GM04503 (cell line): Measurements from ENCODE around the gene ZBTB20.
"Not testable (repeated sequence)": the region's sequence is repeated elsewhere in the genome, so short reads cannot be mapped to it uniquely, and the experiment has no call there.

ENCODE experiments used
- DNase-seq: peaks from one replicate; pipeline ENCODE4 v3.0.0-alpha.2; 2012; ENCODE audit warnings: low read depth

Gene ZBTB20

DNA sequence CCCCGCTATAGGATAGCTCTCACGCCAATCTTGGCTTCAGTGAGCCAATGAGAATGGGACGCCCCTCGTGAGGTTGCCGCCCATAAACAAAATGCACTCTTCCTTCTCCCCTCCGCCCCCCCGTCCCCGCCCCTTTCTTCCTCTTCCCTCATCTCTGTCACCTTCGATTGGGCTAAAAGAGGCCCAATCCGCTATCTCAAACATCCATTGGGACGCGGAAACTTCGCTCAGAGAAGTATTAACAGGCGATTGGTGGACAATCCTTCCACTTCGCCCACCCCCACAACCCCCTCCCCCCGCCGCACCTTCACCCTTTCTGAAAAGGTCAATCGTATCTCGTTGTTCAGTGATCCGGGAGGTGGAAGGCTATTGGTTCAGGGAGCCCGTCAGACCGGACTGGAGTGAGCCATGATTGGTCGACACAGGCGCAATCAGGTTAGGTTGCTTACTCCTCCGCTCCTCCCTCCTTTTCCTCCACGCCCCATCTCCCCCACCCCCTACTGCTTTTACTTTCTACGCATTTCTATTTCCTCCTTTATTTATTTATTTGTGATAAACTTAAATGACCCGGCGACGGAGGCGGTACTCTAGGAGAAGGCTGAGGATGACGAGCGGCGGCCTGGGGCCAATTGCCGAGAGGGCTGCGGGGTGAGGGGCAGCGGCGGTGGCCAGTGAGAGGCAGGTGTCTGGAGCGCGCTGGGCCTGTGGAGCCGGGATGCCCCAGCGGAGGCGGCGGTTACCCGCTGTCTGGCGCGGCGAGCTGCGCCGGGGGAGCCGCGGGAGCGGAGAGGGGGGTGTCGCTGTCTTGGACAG is 447 bp upstream of the ZBTB20 start:
- peak; percentile 99 for DNase-seq

DNA sequence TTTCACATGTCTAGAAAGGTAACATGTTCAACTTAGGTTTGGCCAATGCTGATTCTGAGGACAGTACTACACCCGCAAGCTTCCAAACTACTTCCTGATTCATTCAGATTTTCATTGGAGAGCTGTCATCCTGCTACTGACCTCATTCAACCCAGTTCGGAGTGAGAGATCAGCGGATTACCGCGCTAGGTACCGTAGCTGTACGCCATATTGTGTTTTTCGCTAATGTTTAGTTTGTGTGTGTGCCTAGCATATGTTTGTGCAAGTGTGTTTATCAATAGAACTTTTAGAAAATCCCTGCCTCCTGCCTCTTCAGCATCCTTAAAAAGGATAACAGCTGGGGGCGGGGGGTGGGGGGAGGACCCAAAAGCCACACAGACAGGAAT is 1.1 kb downstream of the ZBTB20 start:
- peak; percentile 46 for DNase-seq

DNA sequence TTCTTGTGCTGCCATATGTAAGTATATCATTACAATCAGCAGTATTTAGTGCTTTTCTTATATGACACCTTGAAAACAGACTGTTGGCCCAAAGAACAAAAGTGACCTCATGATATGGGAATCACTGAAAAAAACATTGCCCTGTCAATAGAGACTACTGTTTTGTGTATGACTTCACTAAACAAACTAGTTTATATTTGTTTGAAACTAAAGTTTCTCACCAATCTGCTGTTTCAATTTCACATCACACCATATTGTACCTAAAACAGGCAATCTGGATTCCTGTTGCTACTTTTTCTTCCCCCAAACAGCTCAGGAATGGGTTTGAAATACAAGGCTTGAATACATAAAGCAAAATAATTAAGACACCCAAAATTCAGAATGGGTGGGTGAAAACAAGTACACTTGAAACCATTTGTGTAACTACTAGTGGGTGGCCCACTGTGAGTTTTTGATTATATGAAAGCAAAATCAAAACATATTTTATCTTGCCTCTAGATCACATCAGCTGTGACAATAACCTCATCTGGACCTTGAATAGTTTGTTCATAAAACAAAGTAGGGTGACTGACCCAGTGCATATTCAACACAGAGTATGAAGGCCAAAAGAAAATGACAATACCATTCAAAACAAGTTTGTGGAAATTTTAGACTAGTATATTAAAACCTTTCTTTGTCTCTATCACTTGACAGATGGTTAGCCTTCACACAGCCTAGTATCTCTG is 5.9 kb downstream of the ZBTB20 start:
- DNase-seq = no peak

DNA sequence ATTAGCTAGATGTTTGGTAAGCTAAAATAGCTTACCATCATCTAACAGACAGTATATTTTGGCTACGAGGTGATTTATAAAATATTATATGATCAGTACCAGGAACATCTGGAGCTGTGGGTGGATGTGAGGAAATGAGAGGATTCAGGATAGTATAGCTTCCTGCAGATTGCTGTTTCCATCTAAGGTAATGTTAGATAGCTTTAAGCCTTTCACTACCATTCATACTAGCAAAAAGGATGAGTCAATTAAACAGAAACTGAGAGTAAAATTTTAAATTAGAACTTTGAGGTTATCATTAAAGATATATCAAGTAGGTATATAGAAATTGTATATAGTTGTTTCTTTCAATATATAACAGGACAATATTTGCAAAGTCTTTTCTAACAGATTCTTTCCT is 8.0 kb downstream of the ZBTB20 start:
- no peak for DNase-seq

DNA sequence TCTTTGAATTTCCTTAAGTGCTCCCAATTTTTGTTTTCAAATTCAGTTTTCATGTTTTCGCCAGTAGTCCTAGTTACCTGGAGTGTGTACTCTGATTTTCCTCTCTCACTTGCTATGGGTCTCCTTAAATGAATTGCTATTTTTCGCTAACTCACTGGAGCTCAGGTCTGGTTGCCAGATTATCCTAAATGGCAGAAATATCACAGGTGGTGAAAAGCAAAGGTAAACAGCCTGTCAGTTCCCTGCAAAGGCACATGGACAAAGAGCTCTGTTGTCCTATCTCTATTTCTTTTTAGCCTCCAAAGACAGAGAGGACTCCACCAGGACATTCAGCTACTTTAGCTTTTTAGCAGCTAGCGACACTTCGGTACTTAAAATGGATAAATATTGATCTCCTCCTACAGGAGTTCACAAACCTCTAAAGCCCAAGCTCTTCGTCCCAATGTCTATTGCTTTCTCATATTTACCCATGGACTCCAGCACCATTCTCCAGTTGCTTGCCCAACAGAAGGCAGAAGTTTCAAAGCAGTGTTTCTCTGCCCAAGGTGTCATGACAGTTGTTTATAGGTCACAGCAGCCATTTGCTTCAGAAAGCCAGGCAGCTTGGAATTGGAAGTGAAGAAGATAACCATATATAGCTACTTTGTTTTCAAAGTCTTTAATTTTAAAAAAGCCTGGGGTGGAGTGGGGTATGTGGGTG is 12.3 kb downstream of the ZBTB20 start:
- no peak for DNase-seq

DNA sequence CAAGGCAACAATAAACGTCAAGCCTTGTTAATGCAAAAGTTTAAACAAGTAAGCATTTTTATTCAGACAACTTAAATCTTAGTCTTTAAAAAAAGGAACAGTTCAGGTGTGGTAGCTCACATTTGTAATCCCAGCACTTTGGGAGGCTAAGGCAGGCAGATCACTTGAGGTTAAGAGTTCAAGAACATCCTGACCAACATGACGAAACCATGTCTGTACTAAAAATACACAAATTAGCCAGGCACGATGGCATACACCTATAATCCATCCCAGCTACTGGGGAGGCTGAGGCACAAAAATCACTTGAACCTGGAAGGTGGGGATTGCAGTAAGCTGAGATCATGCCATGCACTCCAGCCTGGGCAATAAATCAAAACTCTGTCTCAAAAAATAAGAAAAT is 19.9 kb downstream of the ZBTB20 start:
- no peak for DNase-seq

DNA sequence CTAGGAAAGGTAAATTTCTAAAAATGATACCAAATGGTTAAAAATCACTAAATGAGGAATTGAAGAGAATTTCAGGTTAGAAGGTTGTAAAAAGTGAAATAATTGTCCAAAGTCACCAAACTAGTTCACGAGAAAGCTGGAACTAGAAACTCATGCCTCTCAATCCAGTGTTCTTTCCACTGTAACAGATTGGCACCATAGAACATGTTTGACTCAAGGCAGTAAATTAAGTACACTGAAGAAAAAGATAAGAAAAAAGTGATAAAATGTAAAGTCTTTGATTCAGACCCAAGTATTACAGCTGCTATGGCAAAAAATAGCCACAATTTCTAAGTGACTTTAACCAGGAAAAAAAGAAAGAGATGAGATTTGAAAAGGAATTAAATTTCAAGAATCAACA is 26.5 kb downstream of the ZBTB20 start:
- no peak for DNase-seq

DNA sequence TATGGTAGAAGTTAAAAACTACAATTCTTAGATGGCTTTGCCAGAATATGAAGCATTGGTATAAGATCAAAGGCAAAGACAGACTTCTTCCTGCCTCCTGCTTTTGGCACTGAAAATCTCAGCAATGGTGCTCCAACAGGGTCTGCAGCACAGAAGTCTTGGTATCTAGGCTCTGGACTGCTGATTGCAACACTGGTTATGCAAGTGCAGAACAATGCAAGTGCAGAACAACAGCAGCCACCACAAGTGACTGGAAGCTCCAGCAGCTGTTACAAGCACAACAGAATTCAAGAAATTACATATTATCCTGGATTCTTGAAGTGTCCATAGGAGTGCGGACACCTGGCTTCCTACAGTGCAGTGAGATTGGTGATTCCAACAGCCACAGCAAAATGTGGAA is 33.7 kb downstream of the ZBTB20 start:
- DNase-seq = no peak

DNA sequence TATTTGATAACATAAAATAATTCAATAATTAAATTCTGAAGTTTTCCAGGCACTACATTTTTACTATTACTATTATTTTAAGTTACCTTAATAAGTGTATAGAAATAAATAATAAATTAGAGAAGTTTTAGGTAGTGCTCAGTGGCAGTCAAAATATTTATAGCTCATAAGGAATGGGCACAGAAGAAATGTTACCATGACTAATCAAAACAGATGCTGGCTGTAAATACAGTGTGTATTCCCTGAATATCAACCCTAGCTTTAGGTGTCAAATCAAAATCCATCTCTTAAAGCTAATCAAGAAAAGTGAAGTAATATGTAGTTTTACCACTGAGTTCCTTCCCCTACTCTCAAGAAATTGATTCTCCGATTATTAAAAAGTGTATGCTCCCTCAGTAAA is 35.5 kb downstream of the ZBTB20 start:
- no peak for DNase-seq

DNA sequence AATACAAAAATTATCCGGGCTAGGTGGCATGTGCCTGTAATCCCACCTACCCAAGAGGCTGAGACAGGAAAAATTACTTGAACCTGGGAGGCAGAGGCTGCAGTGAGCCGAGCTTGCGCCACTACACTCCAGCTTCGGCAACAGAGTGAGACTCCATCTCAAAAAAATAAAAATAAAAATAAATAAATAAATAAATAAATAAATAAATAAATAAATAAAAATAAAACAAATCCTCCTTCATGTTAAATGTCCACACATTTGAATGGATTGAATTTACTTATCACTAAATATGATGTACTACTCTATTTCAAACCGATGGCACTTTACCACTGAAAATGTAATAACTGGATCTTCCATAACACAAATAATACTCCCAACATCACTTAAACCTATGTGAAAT is 36.3 kb downstream of the ZBTB20 start:
- DNase-seq = no peak

DNA sequence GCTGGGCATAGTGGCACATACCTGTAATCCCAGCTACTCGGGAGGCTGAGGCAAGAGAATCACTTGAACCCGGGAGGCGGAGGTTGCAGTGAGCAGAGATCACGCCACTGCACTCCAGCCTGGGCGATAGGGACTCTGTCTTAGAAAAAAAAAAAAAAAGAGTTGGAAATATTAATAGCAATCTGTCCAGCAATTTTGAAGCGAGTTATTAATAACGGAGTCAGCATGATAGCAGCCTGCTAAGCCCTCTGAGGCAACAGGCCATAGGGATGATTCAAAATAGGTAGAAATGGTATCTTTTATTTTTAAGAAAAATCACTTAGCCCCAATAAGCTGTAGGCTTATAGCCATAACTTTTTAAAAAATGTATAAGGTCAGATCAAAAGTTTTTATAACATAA is 37.0 kb downstream of the ZBTB20 start:
- DNase-seq = not testable (repeated sequence)

DNA sequence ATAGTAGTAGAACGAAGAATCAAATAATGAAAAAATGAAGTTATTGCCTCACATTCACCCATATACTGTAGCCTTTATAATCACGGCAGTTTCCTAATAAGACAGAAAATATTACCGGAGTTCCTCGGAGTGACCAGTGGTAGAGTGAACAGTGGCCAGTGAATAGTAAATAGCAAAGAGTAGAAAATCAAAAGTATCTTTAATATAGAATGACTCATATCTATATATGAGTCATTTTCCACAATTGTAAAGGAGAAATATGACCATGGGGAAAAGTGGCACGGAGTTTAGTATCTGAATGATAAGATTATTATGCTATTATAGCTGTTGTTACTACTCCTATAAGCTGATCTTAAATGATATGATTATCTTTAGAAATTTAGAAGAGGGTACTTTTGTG is 38.5 kb downstream of the ZBTB20 start:
- no peak for DNase-seq

DNA sequence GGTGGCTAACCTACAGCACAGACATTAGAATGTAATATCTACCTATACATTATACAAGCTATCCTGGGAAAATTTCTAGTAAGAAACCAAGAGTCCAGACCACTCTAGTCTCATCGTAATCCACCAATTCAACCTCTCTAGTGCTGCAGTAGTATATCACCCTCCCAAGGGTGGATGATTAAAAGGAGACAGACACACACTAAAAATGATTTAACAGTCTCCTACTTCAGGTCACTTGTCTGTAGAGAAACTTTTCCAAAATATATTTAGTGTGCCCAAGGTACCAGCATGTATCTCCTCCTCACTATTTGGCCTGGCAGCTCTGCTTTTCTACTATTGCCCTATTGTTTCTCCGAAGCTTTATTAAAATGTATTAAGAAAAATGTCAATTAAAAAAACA is 45.0 kb downstream of the ZBTB20 start:
- DNase-seq = no peak

DNA sequence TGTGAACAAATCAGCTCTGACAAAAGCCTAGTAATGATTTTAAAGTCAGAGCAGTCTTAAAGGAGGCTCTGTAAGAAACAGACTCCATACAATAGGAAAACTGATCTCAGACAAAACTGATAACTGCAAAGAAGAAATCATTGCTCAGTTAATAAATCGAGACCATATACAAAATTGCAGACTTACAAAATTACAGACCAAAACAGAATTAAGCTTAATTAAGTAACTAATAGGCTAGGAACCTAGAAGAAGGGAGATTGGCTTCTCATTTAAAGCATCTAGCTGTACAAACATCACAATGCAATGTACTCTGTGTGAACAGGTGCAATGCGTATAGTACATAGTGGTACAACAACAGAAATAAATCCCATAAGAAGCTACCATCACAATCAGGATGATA is 46.3 kb downstream of the ZBTB20 start:
- DNase-seq = no peak

DNA sequence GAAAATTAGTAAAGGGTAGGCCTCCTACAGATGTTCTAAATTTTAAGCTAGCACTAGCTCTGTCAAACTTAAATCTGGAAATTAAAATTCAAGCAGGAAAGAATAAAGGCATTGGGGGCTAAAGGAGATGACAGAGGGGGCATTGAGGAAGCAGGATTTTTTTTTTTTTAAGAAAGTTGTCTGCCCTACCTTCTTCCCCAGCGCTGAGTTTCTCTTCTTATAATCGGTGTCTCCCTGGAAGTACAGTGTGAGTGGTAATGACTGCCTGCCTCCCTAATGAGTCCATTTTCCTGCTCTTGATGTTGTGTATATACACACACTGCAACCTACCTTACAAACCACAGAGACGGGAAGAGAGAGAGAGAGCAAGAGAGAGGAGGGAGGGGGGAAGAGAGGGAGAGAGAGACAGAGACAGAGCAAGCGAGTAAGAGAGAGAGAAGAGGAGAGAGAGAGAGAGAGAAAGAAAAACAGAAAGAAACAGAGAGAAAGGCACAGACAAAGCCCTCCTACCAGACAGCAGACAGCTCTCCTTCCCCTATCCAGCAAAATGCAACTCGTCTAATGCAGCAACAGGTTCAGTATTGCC is 47.0 kb downstream of the ZBTB20 start:
- DNase-seq = no peak

DNA sequence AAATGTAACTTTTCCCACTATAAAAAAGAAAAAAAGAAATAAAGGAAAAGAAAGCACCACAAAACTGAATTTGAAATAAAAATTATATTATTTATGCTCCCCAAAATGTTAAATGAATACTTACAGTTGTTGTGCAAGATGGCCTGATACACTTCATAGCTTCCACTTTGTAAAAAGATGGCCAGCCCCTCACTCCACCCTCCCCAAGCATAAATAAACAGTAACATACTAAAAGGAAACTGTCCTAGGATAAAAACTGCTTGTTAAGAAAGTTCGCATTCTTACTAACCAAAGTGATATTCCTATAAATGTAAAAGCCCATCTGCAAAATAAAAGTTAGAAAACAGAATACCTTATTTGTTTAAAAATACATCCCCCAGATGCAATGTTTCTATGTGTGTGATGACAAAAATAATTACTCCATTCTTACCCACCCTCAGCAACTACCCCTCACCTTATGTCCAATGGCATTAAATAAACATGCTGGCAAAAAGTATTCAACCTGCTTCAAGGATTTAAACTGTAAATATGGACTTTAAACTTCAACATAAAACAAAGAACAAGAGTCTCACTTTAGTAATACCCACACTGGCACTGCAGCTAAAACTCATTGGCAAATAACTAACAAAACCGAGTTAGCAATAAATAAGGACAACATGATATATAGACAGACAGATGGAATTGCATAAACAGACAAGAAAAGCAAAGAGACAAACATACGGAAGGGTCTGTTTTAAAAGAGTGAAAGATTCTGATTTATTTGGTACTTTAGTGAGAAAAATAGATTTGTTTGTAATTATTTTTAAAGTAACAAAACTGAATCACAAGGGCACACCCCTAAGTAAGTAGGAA is 47.7 kb downstream of the ZBTB20 start:
- DNase-seq = no peak

DNA sequence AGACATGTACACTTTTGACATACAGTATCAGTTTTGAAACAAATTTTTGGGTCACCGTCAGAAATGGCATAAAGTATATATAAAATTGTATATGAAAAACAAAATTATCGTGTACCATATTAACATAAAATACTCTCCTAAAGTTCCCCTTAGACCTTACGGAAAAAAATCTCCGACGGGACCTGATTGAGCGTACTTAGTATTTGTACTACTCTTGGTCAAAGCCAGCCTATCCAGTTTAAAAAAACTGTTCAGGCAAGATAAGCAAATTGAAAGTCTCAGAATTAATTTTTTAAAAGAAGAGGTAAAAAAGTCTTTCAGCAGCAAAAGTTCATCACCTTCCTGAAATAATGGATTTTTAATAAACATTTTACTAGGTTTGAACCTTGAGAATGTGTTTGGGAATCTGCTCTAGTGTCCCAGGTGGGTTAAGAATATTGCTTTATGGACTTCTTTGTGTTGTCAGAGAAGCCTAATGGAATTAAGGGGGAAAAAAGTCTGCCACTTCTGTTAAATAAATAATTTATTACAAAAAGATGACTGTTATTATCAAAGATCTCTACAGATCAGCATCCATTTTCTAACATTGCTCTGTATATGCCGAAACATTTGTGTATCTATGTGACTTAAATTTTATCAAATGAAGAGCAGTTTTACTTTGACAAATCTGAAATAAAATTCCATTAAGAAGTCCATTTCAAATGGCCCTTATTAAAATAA is 48.6 kb downstream of the ZBTB20 start:
- DNase-seq = no peak

DNA sequence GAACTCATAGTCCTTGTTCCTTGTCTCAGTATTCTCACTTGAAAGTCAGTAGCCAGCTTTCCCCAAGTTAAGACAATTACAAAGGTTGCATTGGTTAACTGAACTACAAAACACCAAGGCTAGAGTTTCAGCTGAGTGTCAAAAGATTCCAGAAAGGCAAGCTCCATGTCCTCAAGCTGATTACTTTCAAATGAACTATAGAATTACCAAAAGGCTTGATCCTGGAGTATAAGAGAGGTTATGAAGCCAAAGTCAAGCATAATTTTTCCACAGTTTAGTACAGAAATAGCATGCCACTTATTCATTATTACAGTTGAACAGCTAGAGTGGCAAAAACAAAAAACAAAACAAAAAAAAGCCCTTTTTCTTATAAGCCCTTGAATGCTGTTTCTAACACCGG is 51.9 kb downstream of the ZBTB20 start:
- DNase-seq = no peak

DNA sequence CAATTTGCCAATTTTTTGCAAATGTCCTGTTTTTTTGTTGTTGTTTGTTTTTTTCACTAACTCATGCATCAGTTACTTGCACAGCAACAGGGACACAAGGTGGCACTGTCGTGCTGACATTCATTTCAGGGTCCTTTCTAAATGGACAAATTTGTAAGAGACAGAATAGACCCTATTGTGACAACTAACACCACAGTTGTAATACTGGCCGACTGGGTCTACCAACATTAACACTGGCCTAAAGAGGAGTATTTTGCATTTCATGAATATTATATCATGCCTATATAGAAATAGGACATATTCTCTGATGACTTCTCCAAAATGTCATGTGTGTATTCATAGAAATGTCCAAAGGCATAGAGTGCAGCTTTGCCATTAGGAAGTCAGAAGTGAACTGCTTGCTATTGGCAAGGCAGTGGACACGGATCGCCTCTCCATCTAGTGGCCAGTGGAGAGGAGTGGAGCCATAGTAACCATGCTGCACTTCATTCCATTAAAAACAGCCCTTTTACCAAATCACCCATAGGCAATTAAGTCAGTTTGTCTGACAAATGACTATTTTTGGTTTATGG is 54.8 kb downstream of the ZBTB20 start:
- DNase-seq = no peak

DNA sequence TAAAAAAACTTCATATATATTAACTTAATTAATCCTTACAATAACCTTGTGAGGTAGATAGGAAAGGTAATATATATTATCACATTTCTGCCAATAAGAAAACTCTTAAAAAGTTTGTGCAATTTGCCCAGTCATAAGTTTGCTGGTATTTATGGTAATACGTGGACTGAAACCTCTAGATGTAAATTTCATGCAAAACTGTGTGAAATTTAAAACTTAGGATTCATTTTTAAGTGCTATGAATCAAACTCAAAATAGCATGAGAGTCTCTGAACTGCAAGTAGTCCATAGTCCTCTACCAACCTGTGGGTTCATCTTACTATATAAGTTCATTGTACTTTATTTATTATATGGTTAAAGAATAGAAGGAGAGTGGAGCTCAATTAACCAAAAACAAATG is 56.4 kb downstream of the ZBTB20 start:
- DNase-seq = no peak

DNA sequence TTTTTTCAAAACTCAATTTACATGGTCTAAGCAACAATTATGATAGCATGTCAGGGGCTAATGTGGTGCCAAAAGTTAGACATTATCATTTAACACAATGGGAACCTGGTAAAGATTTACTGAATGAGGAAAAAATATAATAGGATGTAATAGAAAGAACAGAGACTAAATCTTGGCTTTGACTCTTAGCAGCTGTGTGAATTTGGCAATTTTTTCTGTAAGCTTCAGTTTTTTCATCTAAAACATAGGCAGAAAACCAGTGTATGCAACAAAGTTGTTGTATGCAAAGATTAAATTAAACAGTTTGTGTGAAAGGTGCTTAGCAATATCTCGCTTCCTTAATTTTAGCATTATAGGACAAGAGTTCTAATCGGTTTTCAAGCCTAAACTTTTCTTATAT is 57.6 kb downstream of the ZBTB20 start:
- DNase-seq = no peak
